Astrocyte of the cerebellum (primary cell): ENCODE results near the gene PTGES2.

Experiments used
- DNase-seq: peaks from one replicate; pipeline ENCODE4 v3.0.0-alpha.2; 2011; ENCODE audit warnings: low read depth
- H3K4me3 ChIP-seq: 2 replicates; pipeline ENCODE4 v1.5.1; 2011; ENCODE audit warnings: mild to moderate bottlenecking, low read depth, low read length, moderate library complexity
- CTCF ChIP-seq: IDR thresholded peaks from 2 replicates; pipeline ENCODE4 v1.5.1; 2012; ENCODE audit warnings: low read length, low read depth, moderate library complexity, mild to moderate bottlenecking; ENCODE audit errors: missing control alignments
- in situ Hi-C: cut with HindIII; loops from 2 replicates; pipeline ENCODE4 v1.10.0; 2017; ENCODE audit warnings: low sequenced_read_pairs

Gene PTGES2

GRCh38 chr9:128162215-128163026 is 34.9 kb upstream of the PTGES2 start:
- no peak overlapping the region for H3K4me3 ChIP-seq
- in situ Hi-C loops = no loop called here
- no peak for TF ChIP-seq CTCF
- no peak for DNase-seq

- in situ Hi-C loops = no loop called here
- H3K4me3 ChIP-seq = no peak overlapping the region
- no peak for DNase-seq
- no peak for TF ChIP-seq CTCF
These were observed 33.8 kb upstream of the PTGES2 start for GRCh38 chr9:128161215-128161902.

GRCh38 chr9:128160603-128160987 is 33.1 kb upstream of the PTGES2 start:
- in situ Hi-C loops = no loop called here
- H3K4me3 ChIP-seq = peak overlapping the region; percentile 78
- DNase-seq = no peak
- no peak for TF ChIP-seq CTCF

- DNase-seq = peak; percentile 75
- no peak for TF ChIP-seq CTCF
- peak within 1 kb of the TSS; percentile 78 for H3K4me3 ChIP-seq
- in situ Hi-C loops = no loop called here
These were observed 32.5 kb upstream of the PTGES2 start, which contains the start of gene BBLN for GRCh38 chr9:128159784-128160602. TSS of gene BBLN (plus strand) at chr9:128160265. CDS start at chr9:128160408, 143 bp downstream.

GRCh38 chr9:128159522-128159783 is 31.9 kb upstream of the PTGES2 start:
- no peak for DNase-seq
- no peak for TF ChIP-seq CTCF
- in situ Hi-C loops = no loop called here
- H3K4me3 ChIP-seq = peak overlapping the region; percentile 38

- in situ Hi-C loops = no loop called here
- DNase-seq = no peak
These were observed 28.4 kb upstream of the PTGES2 start for GRCh38 chr9:128155736-128156500.

More at GRCh38 chr9:128155736-128156500, 28.4 kb upstream of the PTGES2 start:
- H3K4me3 ChIP-seq = no peak overlapping the region
- TF ChIP-seq CTCF = no peak
